Measurements from ENCODE around the gene PNPLA7. TPM values are rescaled to one million over a fixed set of nuclear protein-coding genes. Genes with fewer than 3 reads are reported as not detected.
A peak's percentile ranks its signal among the peaks of the same experiment; 100 is the strongest.

PNPLA7 gene
- total and polyA plus RNA-seq, 2 of the 8 experiments (the other 6 are each of a cell fraction or from before 2014, with no cell fraction given): 0.35 to 0.47 TPM

GRCh38 chr9:137575716-137576411 is 25.7 kb upstream of the PNPLA7 start:
- no peak overlapping the region for H3K4me3 ChIP-seq (ENCODE audit: extremely low read depth in 1 of 4, insufficient read depth in 2 of 4, low read depth in 3 of 4, low read length in 4 of 4)

More at GRCh38 chr9:137575716-137576411, 25.7 kb upstream of the PNPLA7 start:
- Histone ChIP-seq H3K56ac (replicated peaks; ENCODE audit: insufficient read length, low read depth, low read length) (no peak overlapping the region), H4K91ac (replicated peaks; ENCODE audit: insufficient read length, low read length) (no peak overlapping the region), H3K23me2 (ENCODE audit: low read depth, low read length) (peaks cover 3% of the 10 kb centered on the region; the same call in 1 of the 2 replicates), H3K4ac (replicated peaks; ENCODE audit: insufficient read length, low read depth, low read length) (no peak overlapping the region), H4K5ac (ENCODE audit: insufficient read length, low read depth, low read length) (no peak overlapping the region), H3K4me1 (replicated peaks in 1 of 4; ENCODE audit: control insufficient read depth in 3 of 4, insufficient read depth in 4 of 4, low read length in 3 of 4) (peaks cover 0 to 19% (median 6%) of the 10 kb centered on the region in 4 experiments; a peak in 6 of 7 replicates), H3K79me1 (ENCODE audit: low read depth, low read length) (peaks cover 20% of the 10 kb centered on the region), H3K9me3 (ENCODE audit: insufficient read depth in 2 of 2, low read depth in 1 of 2, low read length in 1 of 2) (no peaks in the 10 kb centered on the region), H2AK5ac (ENCODE audit: low read depth, low read length) (no peak overlapping the region), H3K18ac (ENCODE audit: extremely low read depth, low read length) (no peak overlapping the region), H3K14ac (ENCODE audit: insufficient read length) (no peak overlapping the region), H3K36me3 (ENCODE audit: control insufficient read depth in 2 of 4, insufficient read depth in 4 of 4, low read length in 3 of 4) (peaks cover 23 to 46% (median 36%) of the 10 kb centered on the region in 4 experiments), H3K9ac (replicated peaks in 1 of 4; ENCODE audit: extremely low read depth in 1 of 4, low read depth in 3 of 4, low read length in 3 of 4) (no peak overlapping the region), H4K20me1 (replicated peaks in 1 of 2; ENCODE audit: control insufficient read depth in 1 of 2, insufficient read depth in 2 of 2, low read length in 2 of 2) (peaks cover 7 to 20% of the 10 kb centered on the region in 2 experiments), H3K23ac (ENCODE audit: insufficient read length) (no peak overlapping the region), H2AFZ (ENCODE audit: low read length) (no peak overlapping the region), H2BK5ac (ENCODE audit: low read depth, low read length) (no peak overlapping the region), H2BK15ac (ENCODE audit: low read length) (no peak overlapping the region), H4K8ac (ENCODE audit: extremely low read depth, insufficient read depth, low read length) (peak overlapping the region; percentile 36; the same call in 1 of the 2 replicates), H3K27me3 (replicated peaks in 1 of 4; ENCODE audit: control insufficient read depth in 3 of 4, extremely low read depth in 1 of 4, insufficient read depth in 3 of 4, low read length in 3 of 4) (no peaks in the 10 kb centered on the region), H2BK120ac (replicated peaks; ENCODE audit: low read depth, low read length) (no peak overlapping the region), H3K79me2 (ENCODE audit: control insufficient read depth in 1 of 2, insufficient read depth in 2 of 2, low read length in 2 of 2) (peaks cover 12 to 35% of the 10 kb centered on the region in 2 experiments), H2BK20ac (ENCODE audit: low read length) (no peak overlapping the region), H2BK12ac (ENCODE audit: low read depth, low read length) (no peak overlapping the region), H3K27ac (ENCODE audit: low read depth, low read length) (no peak overlapping the region), H3K4me2 (ENCODE audit: insufficient read depth in 1 of 2, low read depth in 2 of 2, low read length in 2 of 2) (no peak overlapping the region)
- WGBS, 2 experiments (ENCODE audit: extremely low coverage in 1 of 2, insufficient coverage in 1 of 2, insufficient read length in 1 of 2, insufficient replicate concordance in 2 of 2, low coverage in 1 of 2, low lambda C conversion rate in 2 of 2, missing lambda C conversion rate in 1 of 2): 90% methylated on average over 12 of the region's 12 CpGs; no CpG with 5 or more reads in 1 of the 2 experiments
- ChIA-PET CTCF (ENCODE audit: partially characterized antibody) (interaction anchor here (0.6 to 3.2 kb wide), 4 partner anchors 9 to 50 kb away, joined by 3 to 21 read pairs (median 5); no protein-coding TSS in a partner anchor), POLR2A (ENCODE audit: partially characterized antibody) (interaction anchor here (1.1 to 3.7 kb wide), 2 partner anchors 8 to 24 kb away, joined by 4 to 13 read pairs; partner anchors contain the start of gene MRPL41)
- DNase-seq (ENCODE audit: low read depth in 1 of 2, low spot score in 2 of 2) (no peak), FAIRE-seq (no peak)
- TF ChIP-seq JUN (IDR thresholded peaks at IDR 0.05; ENCODE audit: low read depth, low read length): no peak
- TF ChIP-seq SP4 (IDR thresholded peaks at IDR 0.05; ENCODE audit: low read length): no peak
- TF ChIP-seq E2F6 (IDR thresholded peaks at IDR 0.05): no peak
- TF ChIP-seq POU5F1 (IDR thresholded peaks at IDR 0.05; ENCODE audit: low read depth, low read length): no peak
- no peak for TF ChIP-seq TCF12 (IDR thresholded peaks at IDR 0.05; ENCODE audit: low read depth, low read length)
- no peak for TF ChIP-seq ATF3 (IDR thresholded peaks at IDR 0.05; ENCODE audit: insufficient read depth, low read depth, low read length)
- no peak for TF ChIP-seq TBP (IDR thresholded peaks at IDR 0.05; ENCODE audit: low read depth, low read length)
- peak in 1 of 3 experiments; percentile 27; a peak in 1 of 4 replicates for TF ChIP-seq CTCF (IDR thresholded peaks at IDR 0.05; ENCODE audit: control extremely low read depth in 1 of 3, insufficient read depth in 1 of 3, low read depth in 1 of 3, low read length in 3 of 3)

Measured in H1 (cell line).